Tibial nerve (tissue), 3 donors: ENCODE measurements around the gene ZNF134.

ENCODE experiments used
- CTCF ChIP-seq, 5 experiments: fragments of 200-600 bp in 3 of 5; fragments of 450-650 bp in 2 of 5; sonication (generic) in 3 of 5; IDR thresholded peaks; one replicate each; pipeline ENCODE4 v1.5.1; 2016 to 2019; ENCODE audit warnings: antibody characterized with exemption in 5 of 5, mild to moderate bottlenecking in 3 of 5, moderate library complexity in 2 of 5
- POLR2A ChIP-seq, 2 donors: fragments of 450-650 bp; IDR thresholded peaks; one replicate each; pipeline ENCODE4 v1.6.1; 2017; ENCODE audit warnings: antibody characterized with exemption in 2 of 2, mild to moderate bottlenecking in 2 of 2, moderate library complexity in 2 of 2

DNA sequence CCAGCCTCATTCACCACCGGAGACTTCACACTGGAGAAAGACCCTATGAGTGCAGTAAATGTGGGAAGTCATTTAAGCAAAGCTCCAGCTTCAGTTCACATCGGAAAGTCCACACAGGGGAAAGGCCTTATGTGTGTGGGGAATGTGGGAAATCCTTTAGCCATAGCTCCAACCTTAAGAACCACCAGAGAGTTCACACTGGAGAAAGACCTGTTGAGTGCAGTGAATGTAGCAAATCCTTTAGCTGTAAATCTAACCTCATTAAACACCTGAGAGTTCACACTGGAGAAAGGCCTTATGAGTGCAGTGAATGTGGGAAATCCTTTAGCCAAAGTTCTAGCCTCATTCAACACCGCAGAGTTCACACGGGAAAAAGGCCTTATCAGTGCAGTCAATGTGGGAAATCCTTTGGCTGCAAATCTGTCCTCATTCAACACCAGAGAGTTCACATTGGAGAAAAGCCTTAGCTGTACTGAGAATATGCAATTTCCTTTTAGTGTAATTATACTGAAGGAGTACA, 27.7 kb downstream of the ZNF134 start:
- TF ChIP-seq CTCF (IDR thresholded peaks at IDR 0.05) (no peak), POLR2A (IDR thresholded peaks at IDR 0.05) (no peak)
